ENCODE data around the gene ZFYVE19. TPM values are rescaled to one million over a fixed set of nuclear protein-coding genes. Genes with fewer than 3 reads are reported as not detected.

Gene ZFYVE19
- total and polyA plus RNA-seq, 8 donors = 23.6 to 32.3 (median 29.7) TPM

DNA sequence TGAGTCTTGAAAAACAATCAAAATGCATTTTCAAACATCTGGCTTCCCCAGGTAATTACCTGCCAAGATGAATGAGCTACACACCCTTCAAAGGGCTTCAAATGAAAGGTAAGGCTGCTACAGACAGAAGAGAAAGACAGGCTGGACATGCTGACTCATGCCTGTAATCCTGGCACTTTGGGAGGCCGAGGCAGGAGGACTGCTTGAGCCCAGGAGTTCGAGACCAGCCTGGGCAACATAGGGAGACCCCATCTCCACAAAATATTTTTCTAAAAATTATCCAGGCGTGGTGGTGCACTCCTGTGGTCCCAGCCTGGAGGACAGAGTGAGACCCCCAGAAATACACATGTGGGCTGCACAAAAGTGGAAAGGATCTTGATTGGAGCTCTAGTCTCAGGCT lies 14.5 kb upstream of the ZFYVE19 start:
- intact Hi-C loops (cut with DNase I) = no loop called here
- Histone ChIP-seq H3K27ac (no peak overlapping the region), H3K4me3 (no peak overlapping the region), H3K27me3 (no peaks in the 10 kb centered on the region), H3K4me1 (peaks cover 8 to 57% of the 10 kb centered on the region in 2 donors), H3K36me3 (peaks cover 0 to 10% of the 10 kb centered on the region in 2 donors), H3K9me3 (no peaks in the 10 kb centered on the region)
- TF ChIP-seq, protein P1, sequence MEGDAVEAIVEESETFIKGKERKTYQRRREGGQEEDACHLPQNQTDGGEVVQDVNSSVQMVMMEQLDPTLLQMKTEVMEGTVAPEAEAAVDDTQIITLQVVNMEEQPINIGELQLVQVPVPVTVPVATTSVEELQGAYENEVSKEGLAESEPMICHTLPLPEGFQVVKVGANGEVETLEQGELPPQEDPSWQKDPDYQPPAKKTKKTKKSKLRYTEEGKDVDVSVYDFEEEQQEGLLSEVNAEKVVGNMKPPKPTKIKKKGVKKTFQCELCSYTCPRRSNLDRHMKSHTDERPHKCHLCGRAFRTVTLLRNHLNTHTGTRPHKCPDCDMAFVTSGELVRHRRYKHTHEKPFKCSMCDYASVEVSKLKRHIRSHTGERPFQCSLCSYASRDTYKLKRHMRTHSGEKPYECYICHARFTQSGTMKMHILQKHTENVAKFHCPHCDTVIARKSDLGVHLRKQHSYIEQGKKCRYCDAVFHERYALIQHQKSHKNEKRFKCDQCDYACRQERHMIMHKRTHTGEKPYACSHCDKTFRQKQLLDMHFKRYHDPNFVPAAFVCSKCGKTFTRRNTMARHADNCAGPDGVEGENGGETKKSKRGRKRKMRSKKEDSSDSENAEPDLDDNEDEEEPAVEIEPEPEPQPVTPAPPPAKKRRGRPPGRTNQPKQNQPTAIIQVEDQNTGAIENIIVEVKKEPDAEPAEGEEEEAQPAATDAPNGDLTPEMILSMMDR (IDR thresholded peaks at IDR 0.05) = no peak
- ATAC-seq = no peak
- DNase-seq = no peak

DNA sequence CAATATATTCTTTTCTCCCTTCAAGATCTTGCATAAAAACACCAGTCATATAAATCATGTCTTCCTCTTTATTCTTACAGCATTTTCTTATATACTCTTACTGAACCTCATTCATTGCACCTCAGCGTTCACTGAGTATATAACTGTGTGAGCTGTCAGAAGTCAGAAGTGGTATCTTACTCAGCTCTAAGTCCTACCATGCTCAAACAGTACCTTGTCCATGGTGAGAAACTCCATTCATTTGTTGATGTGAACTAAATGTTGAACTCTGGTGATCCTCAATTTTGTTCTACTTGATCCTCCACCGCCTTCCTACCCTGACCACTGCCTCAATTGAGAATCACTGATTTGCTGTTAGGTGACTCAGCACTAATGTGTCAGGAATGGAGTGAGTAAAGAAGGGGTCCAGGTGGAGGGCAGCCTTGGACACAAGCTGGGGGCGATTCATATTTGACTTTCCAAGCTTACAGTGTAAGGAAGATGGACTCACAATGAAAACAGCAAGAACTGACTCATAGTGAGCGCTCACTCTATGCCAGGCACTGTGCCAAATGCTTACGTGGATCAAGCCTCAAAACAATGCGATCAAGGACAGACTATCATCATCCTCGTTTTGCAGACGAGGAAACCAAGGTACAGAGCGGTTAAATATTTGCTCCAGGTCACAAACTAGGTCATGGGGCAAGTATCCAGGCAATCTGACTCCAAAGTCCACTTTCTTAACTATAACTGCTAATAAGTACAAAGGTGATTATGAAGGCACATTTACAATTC lies 13.5 kb upstream of the ZFYVE19 start:
- peak; percentile 33 for ATAC-seq
- H3K36me3 ChIP-seq = peaks cover 0 to 12% of the 10 kb centered on the region in 2 donors
- DNase-seq = peak in 1 of 4 donors; percentile 38
- H3K4me1 ChIP-seq = peaks cover 3 to 48% of the 10 kb centered on the region in 2 donors
- TF ChIP-seq, protein P1 (IDR thresholded peaks at IDR 0.05) = no peak
- intact Hi-C loops (cut with DNase I) = no loop called here
- no peak overlapping the region for H3K4me3 ChIP-seq
- no peaks in the 10 kb centered on the region for H3K27me3 ChIP-seq
- no peaks in the 10 kb centered on the region for H3K9me3 ChIP-seq
- no peak overlapping the region for H3K27ac ChIP-seq

DNA sequence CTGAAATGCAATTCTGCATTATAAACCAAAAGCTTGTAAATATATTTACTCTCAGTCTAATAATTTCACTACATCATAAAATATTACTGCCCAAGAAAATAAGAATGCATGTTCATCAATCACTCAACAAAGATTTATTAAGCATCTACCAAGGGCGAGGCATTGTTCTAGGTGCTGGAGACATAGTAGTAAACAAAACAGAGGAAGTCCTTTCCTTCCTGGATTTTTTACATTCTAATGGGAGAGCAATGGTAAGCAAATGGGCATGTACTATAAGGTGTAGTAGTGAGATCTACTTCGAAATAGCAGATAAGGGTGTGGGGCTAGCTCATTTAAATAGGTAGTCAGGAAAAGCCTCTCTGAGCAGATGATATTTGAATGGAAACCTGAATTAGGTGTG lies 10.8 kb upstream of the ZFYVE19 start:
- H3K4me1 ChIP-seq = peaks cover 3 to 44% of the 10 kb centered on the region in 2 donors
- peaks cover 0 to 18% of the 10 kb centered on the region in 2 donors for H3K36me3 ChIP-seq
- peak overlapping the region in 1 of 2 donors; percentile 23 for H3K27ac ChIP-seq
- H3K4me3 ChIP-seq = no peak overlapping the region
- H3K9me3 ChIP-seq = no peaks in the 10 kb centered on the region
- TF ChIP-seq, protein P1 (IDR thresholded peaks at IDR 0.05) = no peak
- no peaks in the 10 kb centered on the region for H3K27me3 ChIP-seq
- DNase-seq (no peak), ATAC-seq (no peak)
- intact Hi-C loops (cut with DNase I) = no loop called here

DNA sequence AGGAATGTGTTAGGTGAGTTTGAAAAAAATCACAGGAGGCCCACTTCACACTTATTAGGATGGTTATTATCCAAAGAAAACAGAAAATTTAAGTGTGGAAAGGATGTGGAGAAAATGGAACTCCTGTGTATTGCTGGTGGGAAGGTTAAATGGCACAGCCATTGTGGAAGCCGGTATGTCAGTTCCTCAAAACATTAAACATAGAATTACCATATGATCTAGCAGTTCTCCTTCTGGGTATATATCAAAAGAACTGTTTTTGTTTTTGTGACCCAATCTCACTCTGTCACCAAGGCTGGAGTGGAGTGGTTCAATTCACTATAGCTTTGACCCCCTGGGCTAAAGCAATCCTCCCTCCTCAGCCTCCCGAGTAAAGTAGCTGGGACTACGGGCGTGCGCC lies 10.4 kb upstream of the ZFYVE19 start:
- Histone ChIP-seq H3K27me3 (no peaks in the 10 kb centered on the region), H3K9me3 (no peaks in the 10 kb centered on the region), H3K4me3 (no peak overlapping the region), H3K4me1 (peaks cover 3 to 44% of the 10 kb centered on the region in 2 donors), H3K36me3 (peaks cover 0 to 14% of the 10 kb centered on the region in 2 donors), H3K27ac (peak overlapping the region in 1 of 2 donors; percentile 23)
- TF ChIP-seq, protein P1 (IDR thresholded peaks at IDR 0.05) = no peak
- peak in 1 of 4 donors; percentile 0 for DNase-seq
- intact Hi-C loops (cut with DNase I) = no loop called here
- ATAC-seq = no peak

DNA sequence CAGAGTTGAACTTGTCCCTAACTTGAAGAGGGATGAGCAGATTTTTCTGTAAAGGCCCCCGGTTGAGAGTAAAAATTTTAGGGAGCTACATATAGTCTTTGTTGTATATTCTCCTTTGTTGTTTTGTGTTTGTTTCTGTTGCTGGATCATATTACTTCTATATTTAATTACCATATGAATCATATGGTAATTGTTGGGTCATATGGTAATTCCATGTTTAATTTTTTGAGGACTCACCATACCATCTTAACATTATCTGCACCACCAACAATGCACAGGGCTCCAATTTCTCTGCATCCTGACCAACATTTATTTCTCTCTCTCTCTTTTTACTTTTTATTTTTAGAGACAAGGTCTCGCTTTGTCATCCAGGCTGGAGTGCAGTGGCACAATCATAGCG lies 7.4 kb upstream of the ZFYVE19 start:
- intact Hi-C loops (cut with DNase I) = no loop called here
- DNase-seq = no peak
- no peak overlapping the region for H3K4me3 ChIP-seq
- TF ChIP-seq, protein P1 (IDR thresholded peaks at IDR 0.05) = no peak
- H3K36me3 ChIP-seq = peaks cover 0 to 13% of the 10 kb centered on the region in 2 donors
- peaks cover 3 to 35% of the 10 kb centered on the region in 2 donors for H3K4me1 ChIP-seq
- ATAC-seq = no peak
- no peaks in the 10 kb centered on the region for H3K27me3 ChIP-seq
- no peaks in the 10 kb centered on the region for H3K9me3 ChIP-seq
- no peak overlapping the region for H3K27ac ChIP-seq
